Fibroblast of skin of left biceps (primary cell): ENCODE results near the gene ATG13.

Experiments used
- DNase-seq, 2 experiments: peaks; one replicate each; pipeline ENCODE4 v3.0.0-alpha.2; 2013; ENCODE audit warnings: low read depth in 2 of 2

Gene ATG13

GRCh38 chr11:46723359-46723680, 106.0 kb downstream of the ATG13 start:
- no peak for DNase-seq

GRCh38 chr11:46724088-46724487, 106.7 kb downstream of the ATG13 start:
- DNase-seq, result no peak
